GM18520 (cell line): Measurements from ENCODE around the gene ZNF607.
"Not testable (repeated sequence)": the region's sequence is repeated elsewhere in the genome, so short reads cannot be mapped to it uniquely, and the experiment has no call there.

Experiments used
- ATAC-seq: cut with Tn5 transposase; IDR thresholded peaks from one replicate; pipeline ENCODE4 v1.9.1; 2021; ENCODE audit not compliant: unreplicated experiment

The ZNF607 gene

GRCh38 chr19:37719111-37719926 lies at the start of gene ZNF607:
TSS of gene ZNF607 (minus strand) at chr19:37719761. CDS start at chr19:37711618, 8,143 bp downstream.
- ATAC-seq, result peak; percentile 61

- ATAC-seq, result no peak
These were observed 43.9 kb upstream of the ZNF607 start for GRCh38 chr19:37763488-37763887.

GRCh38 chr19:37757683-37758082 lies 38.1 kb upstream of the ZNF607 start:
- ATAC-seq, result not testable (repeated sequence)

- no peak for ATAC-seq
These were observed 18.8 kb upstream of the ZNF607 start for GRCh38 chr19:37738371-37738770.

- no peak for ATAC-seq
These were observed 5.6 kb upstream of the ZNF607 start for GRCh38 chr19:37725181-37725580.

- no peak for ATAC-seq
These were observed 335 bp upstream of the ZNF607 start for GRCh38 chr19:37719927-37720265.

- no peak for ATAC-seq
These were observed 1.3 kb downstream of the ZNF607 start for GRCh38 chr19:37718304-37718703.

GRCh38 chr19:37716140-37716539 lies 3.4 kb downstream of the ZNF607 start:
- no peak for ATAC-seq

- ATAC-seq, result no peak
These were observed 13.4 kb downstream of the ZNF607 start for GRCh38 chr19:37706052-37706605.

- no peak for ATAC-seq
These were observed 20.5 kb downstream of the ZNF607 start for GRCh38 chr19:37699057-37699456.

- ATAC-seq, result no peak
These were observed 21.3 kb downstream of the ZNF607 start for GRCh38 chr19:37698216-37698615.

GRCh38 chr19:37695144-37695899 lies 24.2 kb downstream of the ZNF607 start:
- no peak for ATAC-seq

- no peak for ATAC-seq
These were observed 26.5 kb downstream of the ZNF607 start for GRCh38 chr19:37692956-37693620.

GRCh38 chr19:37691881-37692504 lies 27.6 kb downstream of the ZNF607 start:
- no peak for ATAC-seq

- ATAC-seq, result no peak
These were observed 36.0 kb downstream of the ZNF607 start for GRCh38 chr19:37683520-37683919.

- no peak for ATAC-seq
These were observed 50.1 kb downstream of the ZNF607 start for GRCh38 chr19:37669450-37669914.

GRCh38 chr19:37657157-37657556 lies 62.4 kb downstream of the ZNF607 start:
- ATAC-seq, result not testable (repeated sequence)

- no peak for ATAC-seq
These were observed 63.7 kb downstream of the ZNF607 start for GRCh38 chr19:37655689-37656371.

GRCh38 chr19:37655301-37655688 lies 64.3 kb downstream of the ZNF607 start, which contains the start of gene ZFP30:
TSS of gene ZFP30 (minus strand) at chr19:37655465. CDS start at chr19:37647822, 7,643 bp downstream.
- ATAC-seq, result no peak

- no peak for ATAC-seq
These were observed 64.8 kb downstream of the ZNF607 start for GRCh38 chr19:37654629-37655300.
